ENCODE measurements around the gene RTP4. TPM values are rescaled to one million over a fixed set of nuclear protein-coding genes. Genes with fewer than 3 reads are reported as not detected.

RTP4 gene
- total RNA-seq, 1 donor from 2014 or later, result not detected

DNA sequence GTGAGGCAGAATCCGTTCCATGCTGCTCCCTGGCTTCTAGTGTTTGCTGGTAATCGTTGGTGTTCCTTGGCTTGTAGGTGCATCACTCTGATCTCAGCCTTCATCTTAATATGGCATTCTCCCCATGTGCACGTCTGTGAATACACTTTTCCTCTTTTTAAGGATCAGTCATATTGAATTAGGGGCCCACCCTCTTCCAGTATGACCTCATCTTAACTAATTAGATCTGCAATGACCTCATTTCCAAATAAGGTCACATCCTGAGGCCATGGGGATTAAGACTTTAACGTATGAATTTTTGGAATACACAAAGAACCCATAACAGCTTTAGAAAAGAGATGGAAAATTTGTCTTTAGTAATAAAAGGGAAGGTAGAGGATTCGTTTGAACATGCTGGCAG lies 42.6 kb upstream of the RTP4 start:
- peaks cover 2% of the 10 kb centered on the region for H3K27me3 Mint-ChIP-seq (ENCODE audit: insufficient read depth, low read depth)
- no peak for TF ChIP-seq EZH2 (IDR thresholded peaks at IDR 0.05)
- TF ChIP-seq, protein P1, sequence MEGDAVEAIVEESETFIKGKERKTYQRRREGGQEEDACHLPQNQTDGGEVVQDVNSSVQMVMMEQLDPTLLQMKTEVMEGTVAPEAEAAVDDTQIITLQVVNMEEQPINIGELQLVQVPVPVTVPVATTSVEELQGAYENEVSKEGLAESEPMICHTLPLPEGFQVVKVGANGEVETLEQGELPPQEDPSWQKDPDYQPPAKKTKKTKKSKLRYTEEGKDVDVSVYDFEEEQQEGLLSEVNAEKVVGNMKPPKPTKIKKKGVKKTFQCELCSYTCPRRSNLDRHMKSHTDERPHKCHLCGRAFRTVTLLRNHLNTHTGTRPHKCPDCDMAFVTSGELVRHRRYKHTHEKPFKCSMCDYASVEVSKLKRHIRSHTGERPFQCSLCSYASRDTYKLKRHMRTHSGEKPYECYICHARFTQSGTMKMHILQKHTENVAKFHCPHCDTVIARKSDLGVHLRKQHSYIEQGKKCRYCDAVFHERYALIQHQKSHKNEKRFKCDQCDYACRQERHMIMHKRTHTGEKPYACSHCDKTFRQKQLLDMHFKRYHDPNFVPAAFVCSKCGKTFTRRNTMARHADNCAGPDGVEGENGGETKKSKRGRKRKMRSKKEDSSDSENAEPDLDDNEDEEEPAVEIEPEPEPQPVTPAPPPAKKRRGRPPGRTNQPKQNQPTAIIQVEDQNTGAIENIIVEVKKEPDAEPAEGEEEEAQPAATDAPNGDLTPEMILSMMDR (IDR thresholded peaks at IDR 0.05), result no peak
- TF ChIP-seq EZH2phosphoT487 (IDR thresholded peaks at IDR 0.05), result no peak
- Histone ChIP-seq H3K4me3 (no peak overlapping the region), H3K79me2 (ENCODE audit: low read depth) (no peaks in the 10 kb centered on the region), H3F3A (ENCODE audit: low read depth) (no peaks in the 10 kb centered on the region), H2AFZ (replicated peaks) (no peak overlapping the region), H3K9me3 (ENCODE audit: low read depth) (no peaks in the 10 kb centered on the region), H3K27ac (no peak overlapping the region), H3K27me3 (no peaks in the 10 kb centered on the region), H3K9ac (no peak overlapping the region), H3K4me1 (no peaks in the 10 kb centered on the region), H4K20me1 (ENCODE audit: low read depth) (no peaks in the 10 kb centered on the region), H3K4me2 (no peak overlapping the region), H3K36me3 (no peaks in the 10 kb centered on the region)
- no peaks in the 10 kb centered on the region for H3K4me1 Mint-ChIP-seq
- no peak overlapping the region for H3K4me3 Mint-ChIP-seq
- no peaks in the 10 kb centered on the region for H3K9me3 Mint-ChIP-seq
- no peaks in the 10 kb centered on the region for H3K36me3 Mint-ChIP-seq
- H3K27ac Mint-ChIP-seq, result no peak overlapping the region
- no peak for DNase-seq (ENCODE audit: low spot score)

DNA sequence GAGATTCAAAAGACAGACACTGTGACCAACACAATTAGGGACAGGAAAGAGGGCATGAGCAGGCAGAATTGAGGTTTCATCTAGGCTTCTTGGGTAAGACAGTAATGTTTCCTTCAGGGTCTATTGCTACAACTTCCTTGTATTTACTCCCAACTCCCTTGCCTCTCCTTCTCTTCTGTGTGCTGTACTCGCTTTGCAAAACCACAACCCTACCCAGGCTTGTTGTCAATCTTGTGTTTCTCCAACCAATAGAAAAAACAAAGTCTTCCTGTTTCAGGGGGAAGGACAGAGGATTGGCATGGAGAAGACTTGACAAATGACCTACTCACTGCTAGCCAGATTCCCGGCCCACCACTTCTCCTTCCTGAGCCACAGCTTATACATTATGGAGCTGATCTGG lies 40.3 kb upstream of the RTP4 start:
- no peak overlapping the region for H3K27ac Mint-ChIP-seq
- Histone ChIP-seq H3K4me3 (no peak overlapping the region), H3K27me3 (no peaks in the 10 kb centered on the region), H3F3A (ENCODE audit: low read depth) (no peaks in the 10 kb centered on the region), H3K9ac (no peak overlapping the region), H4K20me1 (ENCODE audit: low read depth) (no peaks in the 10 kb centered on the region), H2AFZ (replicated peaks) (no peak overlapping the region), H3K9me3 (ENCODE audit: low read depth) (no peaks in the 10 kb centered on the region), H3K79me2 (ENCODE audit: low read depth) (no peaks in the 10 kb centered on the region), H3K4me1 (peaks cover 4% of the 10 kb centered on the region), H3K27ac (no peak overlapping the region), H3K36me3 (no peaks in the 10 kb centered on the region), H3K4me2 (no peak overlapping the region)
- no peak overlapping the region for H3K4me3 Mint-ChIP-seq
- DNase-seq (ENCODE audit: low spot score), result no peak
- no peaks in the 10 kb centered on the region for H3K27me3 Mint-ChIP-seq (ENCODE audit: insufficient read depth, low read depth)
- H3K9me3 Mint-ChIP-seq, result no peaks in the 10 kb centered on the region
- TF ChIP-seq, protein P1 (IDR thresholded peaks at IDR 0.05), result no peak
- no peak for TF ChIP-seq EZH2 (IDR thresholded peaks at IDR 0.05)
- TF ChIP-seq EZH2phosphoT487 (IDR thresholded peaks at IDR 0.05), result no peak
- H3K36me3 Mint-ChIP-seq, result no peaks in the 10 kb centered on the region
- H3K4me1 Mint-ChIP-seq, result no peaks in the 10 kb centered on the region

DNA sequence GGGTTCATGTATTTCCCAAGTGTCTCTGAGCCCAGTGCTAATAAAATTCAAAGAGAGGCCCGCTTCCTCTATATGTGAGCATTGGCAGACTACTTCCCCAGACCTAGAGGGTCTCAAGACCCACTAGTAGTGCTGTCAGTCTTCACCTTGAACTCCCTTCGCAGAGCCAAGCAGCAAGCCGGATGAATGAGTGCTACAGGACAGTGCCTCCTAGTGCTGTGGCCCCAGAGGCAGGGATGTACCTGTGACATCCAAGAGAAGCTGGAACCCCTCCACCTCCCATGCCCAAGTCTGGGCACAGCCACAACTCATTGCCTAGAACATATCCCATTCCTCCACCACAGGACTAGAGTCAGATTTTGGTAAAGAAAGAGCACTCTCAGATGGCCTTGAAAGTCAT lies 39.5 kb upstream of the RTP4 start:
- no peak for DNase-seq (ENCODE audit: low spot score)
- Histone ChIP-seq H3K79me2 (ENCODE audit: low read depth) (no peaks in the 10 kb centered on the region), H2AFZ (replicated peaks) (no peak overlapping the region), H3F3A (ENCODE audit: low read depth) (no peaks in the 10 kb centered on the region), H3K4me1 (peaks cover 9% of the 10 kb centered on the region), H3K27ac (no peak overlapping the region), H3K4me2 (no peak overlapping the region), H4K20me1 (ENCODE audit: low read depth) (no peaks in the 10 kb centered on the region), H3K9ac (no peak overlapping the region), H3K4me3 (no peak overlapping the region), H3K9me3 (ENCODE audit: low read depth) (no peaks in the 10 kb centered on the region), H3K27me3 (no peaks in the 10 kb centered on the region), H3K36me3 (no peaks in the 10 kb centered on the region)
- no peaks in the 10 kb centered on the region for H3K36me3 Mint-ChIP-seq
- TF ChIP-seq, protein P1 (IDR thresholded peaks at IDR 0.05), result no peak
- TF ChIP-seq EZH2 (IDR thresholded peaks at IDR 0.05) (no peak), EZH2phosphoT487 (IDR thresholded peaks at IDR 0.05) (no peak)
- H3K27ac Mint-ChIP-seq, result no peak overlapping the region
- H3K27me3 Mint-ChIP-seq (ENCODE audit: insufficient read depth, low read depth), result no peaks in the 10 kb centered on the region
- no peak overlapping the region for H3K4me3 Mint-ChIP-seq
- no peaks in the 10 kb centered on the region for H3K4me1 Mint-ChIP-seq
- no peaks in the 10 kb centered on the region for H3K9me3 Mint-ChIP-seq

Data from neural progenitor cell (in vitro differentiated cells).